NB4 (cell line): ENCODE data around the gene ZBTB20.

Experiments used
- CTCF ChIP-seq: IDR thresholded peaks from one replicate; pipeline ENCODE4 v1.5.1; 2012; ENCODE audit warnings: low read depth, low read length
- MAX ChIP-seq: IDR thresholded peaks from 2 replicates; pipeline ENCODE4 v1.6.1; 2011; ENCODE audit warnings: low read depth, low read length
- POLR2A ChIP-seq: IDR thresholded peaks from 2 replicates; pipeline ENCODE4 v1.6.1; 2011; ENCODE audit warnings: mild to moderate bottlenecking; ENCODE audit not compliant: insufficient read length; ENCODE audit errors: extremely low read depth

- TF ChIP-seq CTCF (peak; percentile 27), POLR2A (no peak), MAX (no peak)
Measured at GRCh38 chr3:114827495-114827894, 319.6 kb downstream of the ZBTB20 start.
